IMR-90 (cell line): ENCODE data around the gene PLCL2. TPM values are rescaled to one million over a fixed set of nuclear protein-coding genes. Genes with fewer than 3 reads are reported as not detected.

ENCODE experiments used
- ATAC-seq: fragments of 200-7000 bp; cut with Tn5 transposase; 2 replicates; pipeline ENCODE4 v1.9.1; 2020; ENCODE audit warnings: low read depth, mild to moderate bottlenecking, moderate library complexity
- BruUV-seq: library from RNA; stranded (reverse); fragments of 400-500 nt; replicated peaks from 2 replicates; lab custom pipeline; 2021; lab: Mats Ljungman, UMichigan
- CTCF ChIA-PET: fragments of 300-600 bp; formaldehyde crosslinking; extraction: SDS; loops from one replicate; lab custom pipeline; 2021; ENCODE audit warnings: antibody characterized with exemption; lab: Yijun Ruan, JAX
- POLR2A ChIA-PET: fragments of 300-600 bp; sonication (Branson Sonifier 250); formaldehyde crosslinking; loops from one replicate; lab custom pipeline; 2022; ENCODE audit warnings: antibody characterized with exemption; ENCODE audit not compliant: unreplicated experiment; lab: Charles Lee
- DNase-seq: peaks from one replicate; pipeline ENCODE4 v3.0.0; 2013
- H2AFZ ChIP-seq: replicated peaks from 2 replicates; pipeline ENCODE3; 2013; ENCODE audit warnings: low read length, mild to moderate bottlenecking; ENCODE audit not compliant: poor library complexity
- H2AK5ac ChIP-seq: 2 replicates; pipeline ENCODE4 v1.6.1; 2013; ENCODE audit warnings: low read depth, low read length, inconsistent platforms
- H2AK9ac ChIP-seq: replicated peaks from 2 replicates; pipeline ENCODE3; 2013; ENCODE audit warnings: mild to moderate bottlenecking, low read depth, low read length, moderate library complexity; ENCODE audit not compliant: poor library complexity
- H2BK120ac ChIP-seq: 2 replicates; pipeline ENCODE4 v1.6.1; 2013; ENCODE audit warnings: low read depth, low read length, inconsistent platforms
- H2BK15ac ChIP-seq: 3 replicates; pipeline ENCODE4 v1.6.1; 2013; ENCODE audit warnings: low read depth, low read length, inconsistent platforms
- H2BK20ac ChIP-seq: 2 replicates; pipeline ENCODE4 v1.6.1; 2013; ENCODE audit warnings: low read depth, mild to moderate bottlenecking, inconsistent platforms, low read length, moderate library complexity
- H2BK5ac ChIP-seq: 2 replicates; pipeline ENCODE4 v1.6.1; 2013; ENCODE audit warnings: mild to moderate bottlenecking, low read depth, low read length, inconsistent platforms; ENCODE audit not compliant: poor library complexity, severe bottlenecking
- H3K14ac ChIP-seq: replicated peaks from 2 replicates; pipeline ENCODE4 v1.6.1; 2013; ENCODE audit warnings: low read depth, low read length, inconsistent platforms
- H3K18ac ChIP-seq: 2 replicates; pipeline ENCODE4 v1.6.1; 2013; ENCODE audit warnings: low read depth, low read length, control low read depth
- H3K23ac ChIP-seq: 2 replicates; pipeline ENCODE4 v1.6.1; 2013; ENCODE audit warnings: low read depth, low read length, inconsistent platforms
- H3K27ac ChIP-seq: 2 replicates; pipeline ENCODE4 v1.5.1; 2013; ENCODE audit warnings: mild to moderate bottlenecking, control low read depth, low read length; ENCODE audit not compliant: insufficient read depth
- H3K27me3 ChIP-seq: 2 replicates; pipeline ENCODE4 v1.6.1; 2013; ENCODE audit warnings: low read length; ENCODE audit not compliant: control insufficient read depth, insufficient read depth
- H3K36me3 ChIP-seq: 2 replicates; pipeline ENCODE4 v1.6.1; 2013; ENCODE audit warnings: low read length, mixed read lengths; ENCODE audit not compliant: control insufficient read depth, insufficient read depth
- H3K4ac ChIP-seq: 2 replicates; pipeline ENCODE4 v1.6.1; 2013; ENCODE audit warnings: low read depth, low read length, inconsistent platforms
- H3K4me1 ChIP-seq: 2 replicates; pipeline ENCODE4 v1.6.1; 2013; ENCODE audit warnings: low read length, mixed read lengths; ENCODE audit not compliant: control insufficient read depth, insufficient read depth
- H3K4me2 ChIP-seq: 2 replicates; pipeline ENCODE4 v1.6.1; 2013; ENCODE audit warnings: low read depth, mild to moderate bottlenecking, control low read depth, low read length, moderate library complexity
- H3K4me3 ChIP-seq: 2 replicates; pipeline ENCODE4 v1.5.1; 2013; ENCODE audit warnings: low read depth, mild to moderate bottlenecking, control low read depth, low read length, moderate library complexity; ENCODE audit not compliant: insufficient read depth
- H3K56ac ChIP-seq: 2 replicates; pipeline ENCODE4 v1.6.1; 2013; ENCODE audit warnings: low read length, inconsistent platforms; ENCODE audit not compliant: insufficient read depth; ENCODE audit errors: extremely low read depth
- H3K79me1 ChIP-seq, 2 experiments: 2 replicates each; pipeline ENCODE4 v1.6.1; 2013; ENCODE audit warnings: low read length in 2 of 2, inconsistent platforms in 1 of 2, low read depth in 1 of 2
- H3K9ac ChIP-seq: 2 replicates; pipeline ENCODE4 v1.6.1; 2013; ENCODE audit warnings: low read depth, low read length, control low read depth
- H3K9me1 ChIP-seq: 2 replicates; pipeline ENCODE4 v1.6.1; 2013; ENCODE audit warnings: low read length, inconsistent platforms; ENCODE audit not compliant: insufficient read depth
- H3K9me3 ChIP-seq: 2 replicates; pipeline ENCODE4 v1.6.1; 2013; ENCODE audit warnings: low read length; ENCODE audit not compliant: control insufficient read depth, insufficient read depth
- H4K20me1 ChIP-seq: 2 replicates; pipeline ENCODE4 v1.6.1; 2013; ENCODE audit warnings: low read length, inconsistent platforms; ENCODE audit not compliant: insufficient read depth
- H4K5ac ChIP-seq: 2 replicates; pipeline ENCODE4 v1.6.1; 2013; ENCODE audit warnings: mild to moderate bottlenecking, low read depth, low read length, control low read depth
- H4K8ac ChIP-seq, 2 experiments: 2 replicates each; pipeline ENCODE4 v1.6.1; 2013; ENCODE audit warnings: low read depth in 2 of 2, low read length in 2 of 2, control low read depth in 1 of 2, inconsistent platforms in 1 of 2
- H4K91ac ChIP-seq: 2 replicates; pipeline ENCODE4 v1.6.1; 2013; ENCODE audit warnings: low read depth, low read length, inconsistent platforms; ENCODE audit not compliant: insufficient read depth
- BHLHE40 ChIP-seq: fragments of 150-350 bp; IDR thresholded peaks from 2 replicates; pipeline ENCODE4 v1.6.1; 2016; ENCODE audit warnings: mild to moderate bottlenecking, low read depth, low read length
- CHD1 ChIP-seq: IDR thresholded peaks from 2 replicates; pipeline ENCODE4 v1.6.1; 2012; ENCODE audit warnings: low read depth, low read length, improper control_type of control experiment
- FOS ChIP-seq: fragments of 150-350 bp; IDR thresholded peaks from 2 replicates; pipeline ENCODE4 v1.6.1; 2016; ENCODE audit warnings: low read depth, low read length
- MAFK ChIP-seq: IDR thresholded peaks from 2 replicates; pipeline ENCODE4 v1.6.1; 2012; ENCODE audit warnings: low read depth, low read length, improper control_type of control experiment
- MAZ ChIP-seq: IDR thresholded peaks from 2 replicates; pipeline ENCODE4 v1.6.1; 2012; ENCODE audit warnings: low read depth, mild to moderate bottlenecking, low read length, improper control_type of control experiment, moderate library complexity, borderline replicate concordance
- MXI1 ChIP-seq: IDR thresholded peaks from 2 replicates; pipeline ENCODE4 v1.6.1; 2012; ENCODE audit warnings: low read depth, mild to moderate bottlenecking, low read length, moderate library complexity, borderline replicate concordance
- NFE2L2 ChIP-seq: fragments of 150-350 bp; IDR thresholded peaks from 2 replicates; pipeline ENCODE4 v1.6.1; 2016; ENCODE audit warnings: low read depth, mild to moderate bottlenecking, low read length
- RAD21 ChIP-seq: IDR thresholded peaks from 2 replicates; pipeline ENCODE4 v1.6.1; 2012; ENCODE audit warnings: low read length, improper control_type of control experiment
- RCOR1 ChIP-seq: IDR thresholded peaks from 2 replicates; pipeline ENCODE4 v1.6.1; 2012; ENCODE audit warnings: mild to moderate bottlenecking, low read length, improper control_type of control experiment; ENCODE audit not compliant: insufficient replicate concordance
- SMC3 ChIP-seq: fragments of 150-350 bp; IDR thresholded peaks from 2 replicates; pipeline ENCODE4 v1.6.1; 2016; ENCODE audit warnings: low read depth, mild to moderate bottlenecking, antibody characterized with exemption, low read length, moderate library complexity
- WGBS, 2 experiments: methylation state at CpG; one replicate each; pipeline versions ENCODE4 v1.1.5 to v1.1.7; 2013; ENCODE audit warnings: missing lambda C conversion rate in 2 of 2; ENCODE audit not compliant: insufficient read length in 1 of 2; ENCODE audit errors: extremely low coverage in 2 of 2; 5-methylcytosine and 5-hydroxymethylcytosine counted together
- dilution Hi-C: fragments of 300-500 bp; cut with HindIII; formaldehyde crosslinking; loops from one replicate; pipeline ENCODE4 v1.14.3; 2018; ENCODE audit warnings: low sequenced_read_pairs; ENCODE audit not compliant: unreplicated experiment
- in situ Hi-C: fragments of 300-500 bp; cut with MboI; formaldehyde crosslinking; loops from 3 replicates; pipeline ENCODE4 v1.14.3; 2019; ENCODE audit warnings: low sequenced_read_pairs, inconsistent platforms, mixed read lengths
- intact Hi-C: fragments of 100-400 bp; cut with micrococcal nuclease; formaldehyde crosslinking; loops from 2 replicates; pipeline ENCODE4 v1.10.0; 2022
- polyA plus RNA-seq, 3 experiments: library from polyadenylated mRNA; depleted of rRNA; stranded (reverse); fragments of >200 nt; gene quantifications; 2 replicates each; pipeline ENCODE4 v1.2.3, GENCODE V29; 2012; ENCODE audit warnings: low replicate concordance in 1 of 3
- total RNA-seq: library from RNA; depleted of rRNA; stranded (reverse); fragments of >200 nt; gene quantifications from 2 replicates; pipeline ENCODE4 v1.2.3, GENCODE V29; 2012
- TF ChIP-seq, protein P1 (sequence below): fragments of 150-350 bp; IDR thresholded peaks from 2 replicates; pipeline ENCODE4 v1.6.1; 2016; ENCODE audit warnings: low read depth, mild to moderate bottlenecking, low read length, moderate library complexity, borderline replicate concordance
- TF ChIP-seq, protein P2 (sequence below): fragments of 150-350 bp; IDR thresholded peaks from 2 replicates; pipeline ENCODE4 v1.6.1; 2017; ENCODE audit warnings: mild to moderate bottlenecking, antibody characterized with exemption, low read length, low read depth
- TF ChIP-seq, protein P3 (sequence below): conservative IDR thresholded peaks from 2 replicates; pipeline ENCODE4 v1.5.1; 2012; ENCODE audit warnings: mild to moderate bottlenecking, low read depth, low read length, improper control_type of control experiment

The PLCL2 gene
- total and polyA plus RNA-seq, 2 of the 4 experiments (the other 2 are of a cell fraction), result 0.92 to 3.8 TPM

GRCh38 chr3:17014284-17014683 lies 129.5 kb downstream of the PLCL2 start:
- Histone ChIP-seq H4K91ac (no peak overlapping the region), H3K23ac (no peak overlapping the region), H3K18ac (no peak overlapping the region), H2AK9ac (no peak overlapping the region), H3K9me3 (no peaks in the 10 kb centered on the region), H3K56ac (no peak overlapping the region), H3K9me1 (no peaks in the 10 kb centered on the region), H4K8ac (no peak overlapping the region), H3K4me3 (no peak overlapping the region), H3K27me3 (no peaks in the 10 kb centered on the region), H3K27ac (no peak overlapping the region), H4K20me1 (no peaks in the 10 kb centered on the region), H3K36me3 (no peaks in the 10 kb centered on the region), H2BK20ac (no peak overlapping the region), H3K79me1 (no peaks in the 10 kb centered on the region), H3K4me2 (no peak overlapping the region), H2AK5ac (no peak overlapping the region), H4K5ac (no peak overlapping the region), H3K4me1 (no peaks in the 10 kb centered on the region), H2BK15ac (no peak overlapping the region), H3K4ac (no peak overlapping the region), H2BK5ac (no peak overlapping the region), H2BK120ac (no peak overlapping the region), H2AFZ (no peak overlapping the region), H3K9ac (no peak overlapping the region), H3K14ac (no peak overlapping the region)
- BruUV-seq, result no TSS peak
- CTCF ChIA-PET, result interaction anchor here (0.5 to 0.9 kb wide), 2 partner anchors 11 to 451 kb away, joined by 3 to 5 read pairs; no protein-coding TSS in a partner anchor
- dilution Hi-C loops (no loop called here), in situ Hi-C loops (no loop called here), intact Hi-C loops (no loop called here)
- DNase-seq, result no peak
- WGBS, 2 experiments, result no CpG with 5 or more reads among the region's 2 CpGs
- POLR2A ChIA-PET, result no interaction called here
- TF ChIP-seq, protein P1, sequence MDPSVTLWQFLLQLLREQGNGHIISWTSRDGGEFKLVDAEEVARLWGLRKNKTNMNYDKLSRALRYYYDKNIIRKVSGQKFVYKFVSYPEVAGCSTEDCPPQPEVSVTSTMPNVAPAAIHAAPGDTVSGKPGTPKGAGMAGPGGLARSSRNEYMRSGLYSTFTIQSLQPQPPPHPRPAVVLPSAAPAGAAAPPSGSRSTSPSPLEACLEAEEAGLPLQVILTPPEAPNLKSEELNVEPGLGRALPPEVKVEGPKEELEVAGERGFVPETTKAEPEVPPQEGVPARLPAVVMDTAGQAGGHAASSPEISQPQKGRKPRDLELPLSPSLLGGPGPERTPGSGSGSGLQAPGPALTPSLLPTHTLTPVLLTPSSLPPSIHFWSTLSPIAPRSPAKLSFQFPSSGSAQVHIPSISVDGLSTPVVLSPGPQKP, result no peak
- TF ChIP-seq MAZ (no peak), BHLHE40 (no peak), MXI1 (no peak), RCOR1 (no peak), NFE2L2 (no peak), RAD21 (no peak), FOS (no peak), CHD1 (no peak), SMC3 (no peak), MAFK (no peak)
- TF ChIP-seq, protein P2, sequence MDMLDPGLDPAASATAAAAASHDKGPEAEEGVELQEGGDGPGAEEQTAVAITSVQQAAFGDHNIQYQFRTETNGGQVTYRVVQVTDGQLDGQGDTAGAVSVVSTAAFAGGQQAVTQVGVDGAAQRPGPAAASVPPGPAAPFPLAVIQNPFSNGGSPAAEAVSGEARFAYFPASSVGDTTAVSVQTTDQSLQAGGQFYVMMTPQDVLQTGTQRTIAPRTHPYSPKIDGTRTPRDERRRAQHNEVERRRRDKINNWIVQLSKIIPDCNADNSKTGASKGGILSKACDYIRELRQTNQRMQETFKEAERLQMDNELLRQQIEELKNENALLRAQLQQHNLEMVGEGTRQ, result no peak
- TF ChIP-seq, protein P3, sequence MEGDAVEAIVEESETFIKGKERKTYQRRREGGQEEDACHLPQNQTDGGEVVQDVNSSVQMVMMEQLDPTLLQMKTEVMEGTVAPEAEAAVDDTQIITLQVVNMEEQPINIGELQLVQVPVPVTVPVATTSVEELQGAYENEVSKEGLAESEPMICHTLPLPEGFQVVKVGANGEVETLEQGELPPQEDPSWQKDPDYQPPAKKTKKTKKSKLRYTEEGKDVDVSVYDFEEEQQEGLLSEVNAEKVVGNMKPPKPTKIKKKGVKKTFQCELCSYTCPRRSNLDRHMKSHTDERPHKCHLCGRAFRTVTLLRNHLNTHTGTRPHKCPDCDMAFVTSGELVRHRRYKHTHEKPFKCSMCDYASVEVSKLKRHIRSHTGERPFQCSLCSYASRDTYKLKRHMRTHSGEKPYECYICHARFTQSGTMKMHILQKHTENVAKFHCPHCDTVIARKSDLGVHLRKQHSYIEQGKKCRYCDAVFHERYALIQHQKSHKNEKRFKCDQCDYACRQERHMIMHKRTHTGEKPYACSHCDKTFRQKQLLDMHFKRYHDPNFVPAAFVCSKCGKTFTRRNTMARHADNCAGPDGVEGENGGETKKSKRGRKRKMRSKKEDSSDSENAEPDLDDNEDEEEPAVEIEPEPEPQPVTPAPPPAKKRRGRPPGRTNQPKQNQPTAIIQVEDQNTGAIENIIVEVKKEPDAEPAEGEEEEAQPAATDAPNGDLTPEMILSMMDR, result no peak
- ATAC-seq, result no peak
